Right ventricle myocardium inferior (tissue), 1 donor: Measurements from ENCODE around the gene JADE2. TPM values are rescaled to one million over a fixed set of nuclear protein-coding genes. Genes with fewer than 3 reads are reported as not detected.

Experiments
- ATAC-seq: fragments of 200-7000 bp; cut with Tn5 transposase; one replicate; pipeline ENCODE4 v1.9.1; 2020; ENCODE audit warnings: mild to moderate bottlenecking, moderate library complexity
- DNase-seq: peaks from one replicate; pipeline ENCODE4 v3.0.0; 2021; ENCODE audit errors: missing footprints
- intact Hi-C: fragments of 100-400 bp; cut with DNase I; formaldehyde crosslinking; loops from one replicate; pipeline ENCODE4 v1.11.0; 2022
- total RNA-seq: library from RNA; stranded (reverse); fragmentation: NEBNext Ultra II Directional; extraction: Animal tissue kit (Norgen Biotek cat#: 25700); gene quantifications from one replicate; pipeline ENCODE4 v1.2.1, GENCODE V29; 2021
- donor health status: DM: no; HTN: yes; CAD: no; lungs with severe emphysema.

The JADE2 gene
- total RNA-seq, 1 donor from 2014 or later, result 24.6 TPM

DNA sequence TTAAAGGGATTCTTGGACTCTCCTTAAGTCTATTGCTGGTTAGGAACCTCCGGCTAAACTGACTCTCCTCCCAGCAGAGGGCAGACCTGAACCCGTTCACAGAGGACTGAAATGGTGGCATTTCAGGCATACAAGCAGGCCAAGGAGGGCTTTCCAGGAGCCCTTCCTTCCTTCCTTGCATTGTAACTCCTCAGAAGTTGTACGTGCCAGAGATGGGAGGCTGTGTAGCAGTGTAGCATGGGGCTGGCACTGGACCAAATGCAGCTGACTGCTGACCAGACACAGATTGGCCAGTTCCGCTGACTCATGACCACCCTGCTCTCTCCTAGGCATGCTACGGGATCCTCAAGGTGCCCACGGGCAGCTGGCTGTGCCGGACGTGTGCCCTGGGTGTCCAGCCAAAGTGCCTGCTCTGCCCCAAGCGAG is 36.4 kb downstream of the JADE2 start:
- intact Hi-C loops, result no loop called here
- DNase-seq (no peak), ATAC-seq (no peak)

DNA sequence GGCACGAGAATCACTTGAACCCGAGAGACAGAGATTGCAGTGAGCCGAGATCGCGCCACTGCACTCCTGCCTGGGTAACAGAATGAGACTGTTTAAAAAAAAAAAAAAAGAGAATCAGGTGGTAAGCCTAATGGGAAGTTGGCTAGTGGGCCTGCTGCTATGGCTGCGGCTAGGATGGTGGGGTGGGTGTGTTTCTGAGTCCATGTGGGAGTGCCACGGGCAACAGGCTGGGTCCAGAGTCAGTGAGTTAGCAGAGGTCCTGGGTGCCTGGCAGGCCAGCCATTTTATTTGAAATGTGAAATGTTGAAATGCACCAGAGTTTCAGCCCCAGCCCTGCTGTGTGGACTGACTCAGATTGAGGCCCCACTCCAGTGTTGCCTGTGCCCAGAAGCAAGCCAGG is 37.8 kb downstream of the JADE2 start:
- intact Hi-C loops, result no loop called here
- ATAC-seq, result no peak
- DNase-seq, result no peak

DNA sequence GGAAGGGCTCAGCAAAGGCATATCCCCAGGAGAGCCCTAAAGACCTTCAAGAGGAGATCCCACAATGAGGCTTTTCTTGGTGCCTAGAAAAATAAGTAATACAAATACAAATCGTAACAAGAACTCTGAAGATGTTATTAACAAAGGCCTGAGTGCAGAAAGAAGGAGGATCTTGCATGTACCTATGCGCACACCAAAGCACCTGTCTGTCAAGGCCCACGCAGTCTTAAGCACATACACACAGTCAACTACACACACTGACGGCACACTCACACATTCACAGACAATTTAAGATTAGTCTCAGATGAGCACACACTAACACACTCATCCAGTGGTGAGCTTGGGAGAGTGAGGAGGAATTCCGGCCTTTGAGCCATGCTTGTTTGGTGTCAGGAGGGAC is 38.5 kb downstream of the JADE2 start:
- DNase-seq (no peak), ATAC-seq (no peak)
- intact Hi-C loops, result no loop called here

DNA sequence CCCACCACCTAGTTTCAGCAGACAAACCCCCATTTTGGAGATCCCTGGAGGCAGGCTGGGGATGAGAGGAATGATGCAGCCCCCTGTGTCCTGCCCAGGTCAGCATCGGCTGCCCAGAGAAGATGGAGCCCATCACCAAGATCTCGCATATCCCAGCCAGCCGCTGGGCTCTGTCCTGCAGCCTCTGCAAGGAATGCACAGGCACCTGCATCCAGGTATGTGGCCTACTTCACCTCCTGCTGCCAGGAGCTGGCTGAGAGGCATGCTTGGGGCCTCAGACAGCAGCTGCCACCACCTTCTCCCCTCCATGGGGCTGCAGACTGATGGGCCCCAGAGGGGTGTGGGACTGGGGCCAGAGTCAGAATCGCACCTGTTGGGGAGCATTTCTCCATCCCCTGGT is 38.9 kb downstream of the JADE2 start:
- DNase-seq (no peak), ATAC-seq (no peak)
- intact Hi-C loops, result no loop called here

DNA sequence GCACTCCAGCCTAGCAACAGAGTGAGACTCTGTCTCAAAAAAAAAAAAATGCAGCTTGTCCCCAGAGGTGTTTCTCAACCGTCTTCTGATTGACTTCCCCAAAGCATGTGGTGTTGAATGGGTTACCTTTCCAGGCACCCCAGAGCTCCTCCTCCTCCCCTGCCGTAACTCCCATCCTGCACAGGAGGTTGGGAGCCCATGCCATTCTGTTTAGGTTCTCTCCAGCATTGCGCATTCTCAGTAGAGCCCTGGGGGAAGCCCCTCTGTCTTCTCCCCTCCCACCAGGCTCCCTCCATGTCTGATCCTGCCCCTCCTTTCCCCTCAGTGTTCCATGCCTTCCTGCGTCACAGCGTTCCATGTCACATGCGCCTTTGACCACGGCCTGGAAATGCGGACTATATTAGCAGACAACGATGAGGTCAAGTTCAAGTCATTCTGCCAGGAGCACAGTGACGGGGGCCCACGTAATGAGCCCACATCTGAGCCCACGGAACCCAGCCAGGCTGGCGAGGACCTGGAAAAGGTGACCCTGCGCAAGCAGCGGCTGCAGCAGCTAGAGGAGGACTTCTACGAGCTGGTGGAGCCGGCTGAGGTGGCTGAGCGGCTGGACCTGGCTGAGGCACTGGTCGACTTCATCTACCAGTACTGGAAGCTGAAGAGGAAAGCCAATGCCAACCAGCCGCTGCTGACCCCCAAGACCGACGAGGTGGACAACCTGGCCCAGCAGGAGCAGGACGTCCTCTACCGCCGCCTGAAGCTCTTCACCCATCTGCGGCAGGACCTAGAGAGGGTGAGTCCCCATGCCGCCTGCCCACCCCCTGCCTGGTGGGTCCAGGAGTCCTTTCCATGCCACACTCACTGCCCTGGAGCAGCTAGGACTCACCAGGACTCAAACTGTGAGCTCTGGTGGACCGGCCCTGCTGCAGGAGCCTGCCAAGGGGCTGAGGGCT is 40.6 kb downstream of the JADE2 start:
- intact Hi-C loops, result no loop called here
- ATAC-seq (no peak), DNase-seq (no peak)

DNA sequence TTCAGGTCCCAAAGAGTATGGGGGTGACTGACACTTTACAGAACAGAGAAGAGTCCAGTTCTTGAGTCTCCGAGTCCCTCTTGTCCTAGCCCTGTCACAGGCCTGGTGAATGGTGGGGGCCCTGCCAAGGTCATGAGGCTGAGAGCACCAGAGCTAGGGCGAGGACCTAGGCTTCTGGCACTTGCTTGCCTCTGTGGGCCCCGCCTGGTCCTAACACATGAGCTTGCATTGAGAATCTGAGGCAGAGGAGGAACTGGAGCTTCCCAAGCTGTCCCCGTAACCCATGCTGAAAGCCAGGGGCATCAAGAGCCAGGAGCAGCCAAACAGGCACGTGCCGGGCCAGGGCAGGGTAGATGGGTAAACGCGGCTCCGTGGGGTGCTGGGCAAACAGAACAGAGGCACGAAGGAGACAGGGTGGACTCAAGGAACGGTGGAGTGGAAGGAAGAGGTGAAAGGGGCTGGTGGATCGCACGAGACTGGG is 41.3 kb downstream of the JADE2 start:
- no peak for ATAC-seq
- intact Hi-C loops, result no loop called here
- no peak for DNase-seq

DNA sequence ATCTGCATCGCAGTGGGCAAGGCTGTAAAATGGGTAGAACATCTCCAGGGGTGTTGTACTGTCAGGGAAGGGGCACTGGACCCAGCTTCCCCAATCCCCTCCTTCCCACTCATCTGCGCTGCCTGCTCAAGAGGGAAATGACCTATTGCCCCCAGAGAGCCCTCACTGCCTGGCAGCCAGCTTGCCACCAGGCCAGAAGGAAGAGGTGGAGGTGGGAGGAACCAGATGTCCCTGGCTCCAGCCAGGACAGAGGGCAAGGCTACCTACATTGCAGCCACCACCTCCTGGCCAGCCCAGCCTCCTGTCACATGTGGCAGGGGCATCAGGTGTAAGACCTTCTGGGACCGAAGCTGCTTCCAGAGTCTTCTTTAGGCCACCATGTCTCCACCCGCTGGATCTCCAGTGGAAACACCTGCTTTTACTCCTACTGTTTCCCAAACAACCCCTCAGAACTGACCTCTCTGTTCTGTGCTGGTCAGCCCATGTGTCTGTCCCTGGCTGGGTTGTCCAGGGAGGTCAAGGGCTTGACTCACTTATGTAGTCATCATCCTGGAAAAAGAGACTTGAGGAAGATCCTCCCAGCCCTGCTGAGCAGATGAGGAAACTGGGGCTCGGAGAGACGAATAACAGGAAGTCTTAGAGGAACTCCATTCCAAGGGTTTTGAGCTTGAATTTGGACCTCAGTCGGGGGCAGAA is 42.3 kb downstream of the JADE2 start:
- no peak for DNase-seq
- ATAC-seq, result peak; percentile 29
- intact Hi-C loops, result loop anchor here (2.0 kb wide), 1 partner anchor 41 kb away; no protein-coding TSS in a partner anchor

DNA sequence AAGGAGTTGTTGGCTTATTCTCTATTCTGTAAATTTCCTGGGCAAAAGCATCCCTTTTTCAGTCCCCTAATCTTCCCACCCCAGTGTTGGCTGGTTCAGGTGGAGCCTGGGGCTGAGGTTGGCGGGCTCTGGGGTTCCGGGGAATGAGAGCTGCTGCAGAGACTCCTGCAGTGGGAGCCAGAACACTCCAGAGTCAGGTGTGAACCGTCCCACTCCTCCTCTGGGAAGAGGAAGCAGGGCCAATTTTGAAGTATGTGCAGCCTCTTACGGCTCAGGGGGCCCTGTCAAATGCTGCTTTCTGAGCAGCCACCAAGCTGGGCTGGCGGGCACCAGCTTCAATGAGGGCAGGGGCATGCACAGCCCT is 42.8 kb downstream of the JADE2 start:
- intact Hi-C loops, result loop anchor here (2.0 kb wide), 1 partner anchor 42 kb away; no protein-coding TSS in a partner anchor
- peak; percentile 3 for ATAC-seq
- no peak for DNase-seq

DNA sequence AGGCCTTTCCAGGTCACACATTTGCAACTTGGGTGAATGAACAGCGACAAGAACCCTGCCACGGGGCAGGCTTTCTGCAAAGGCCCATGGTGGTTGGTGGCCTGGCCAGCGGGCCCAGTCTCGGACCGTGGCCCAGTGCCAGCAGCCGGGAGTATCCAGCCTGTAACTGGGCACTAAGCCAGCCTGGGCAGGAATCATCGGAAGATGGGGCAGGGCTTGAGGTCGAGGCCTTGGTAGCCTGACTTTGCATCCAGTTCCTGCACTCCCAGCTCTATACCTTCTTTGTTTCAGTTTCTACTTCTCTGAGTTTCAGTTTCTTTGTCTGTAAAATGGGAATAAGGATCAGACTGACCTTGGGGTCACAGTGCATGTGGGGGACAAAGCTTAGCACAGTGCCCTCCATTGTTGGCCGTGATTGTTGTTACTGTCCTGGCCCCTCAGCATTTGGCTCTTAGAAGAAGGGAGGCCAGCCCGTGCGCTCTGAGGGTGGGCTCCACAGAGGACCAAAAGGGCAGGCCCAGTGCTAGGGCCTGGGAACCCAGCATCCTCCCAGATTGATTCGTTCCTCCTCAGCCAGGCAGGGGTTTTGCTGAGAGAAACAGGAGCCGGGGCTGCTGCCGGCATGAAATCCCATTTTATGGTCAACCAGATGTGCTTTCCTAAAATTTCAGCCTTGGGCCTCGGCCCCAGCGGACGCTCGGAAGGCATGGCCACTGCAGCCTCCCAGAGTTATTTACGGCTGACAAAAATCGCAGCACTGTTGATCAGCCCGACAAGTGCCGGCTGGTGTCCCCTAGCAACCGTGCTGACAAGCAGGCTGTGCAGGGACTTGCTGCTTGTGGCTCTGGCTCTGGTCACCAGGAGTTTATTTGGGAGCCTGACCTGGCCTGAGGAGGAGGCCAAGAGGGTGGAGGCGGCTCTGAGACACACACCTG is 43.6 kb downstream of the JADE2 start:
- DNase-seq, result peak; percentile 90
- intact Hi-C loops, result loop anchor here (1.0 to 2.0 kb wide), 2 partner anchors 15 to 42 kb away; no protein-coding TSS in a partner anchor
- peak; percentile 78 for ATAC-seq

DNA sequence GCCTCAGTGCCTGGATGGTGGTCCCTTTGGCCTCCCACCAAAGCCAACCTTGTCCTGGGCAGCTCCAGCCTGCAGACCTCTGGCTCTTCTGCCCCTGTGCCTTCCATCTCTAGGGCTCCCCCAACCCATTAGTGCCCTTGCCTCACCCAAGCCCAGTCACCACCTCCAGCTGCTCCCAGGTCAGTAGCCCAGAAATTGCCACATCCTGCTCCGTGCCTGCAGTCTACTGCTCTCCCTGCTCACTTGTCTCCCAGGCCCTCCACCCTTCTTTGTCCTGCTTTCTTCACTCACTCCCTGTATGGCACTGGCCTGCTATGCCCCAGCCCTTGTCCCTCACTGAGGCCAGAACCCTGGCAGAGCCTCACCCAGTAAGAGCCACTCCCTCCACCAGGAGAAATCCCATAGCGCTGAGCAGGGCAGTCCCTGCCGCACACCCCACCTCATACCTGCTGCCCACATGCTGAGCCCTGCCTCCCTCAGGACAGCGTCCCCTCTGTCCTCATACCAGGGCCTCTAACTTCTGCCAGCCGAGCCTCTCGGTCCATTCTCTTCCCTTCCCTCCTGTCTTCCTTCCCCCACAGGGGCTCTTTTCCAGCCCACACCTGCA is 44.4 kb downstream of the JADE2 start:
- no peak for ATAC-seq
- no peak for DNase-seq
- intact Hi-C loops, result loop anchor here (1.0 to 5.0 kb wide), 3 partner anchors 16 to 198 kb away; partner anchors contain the start of gene UBE2B

DNA sequence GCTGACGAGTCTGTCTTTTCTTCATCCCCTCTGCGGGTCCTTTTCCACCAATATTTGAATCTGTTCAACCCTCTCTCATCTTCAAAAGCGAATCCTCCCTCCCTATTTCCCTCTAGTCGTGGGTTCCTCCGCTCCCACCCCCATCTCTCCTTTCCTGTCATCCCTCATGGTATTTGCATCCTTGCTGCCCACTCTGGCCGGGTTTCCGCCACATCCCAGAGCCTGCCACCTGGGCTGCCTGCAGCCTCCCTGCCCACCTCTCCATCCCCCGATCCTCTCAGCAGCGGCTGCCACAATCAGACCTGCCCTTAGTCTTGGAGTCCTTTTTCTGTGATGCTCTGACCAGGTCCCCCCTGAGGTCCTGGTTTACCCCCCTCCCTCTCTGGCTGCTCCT is 44.9 kb downstream of the JADE2 start:
- intact Hi-C loops, result loop anchor here (5.0 kb wide), 1 partner anchor 198 kb away; the partner anchor contains the start of gene UBE2B

DNA sequence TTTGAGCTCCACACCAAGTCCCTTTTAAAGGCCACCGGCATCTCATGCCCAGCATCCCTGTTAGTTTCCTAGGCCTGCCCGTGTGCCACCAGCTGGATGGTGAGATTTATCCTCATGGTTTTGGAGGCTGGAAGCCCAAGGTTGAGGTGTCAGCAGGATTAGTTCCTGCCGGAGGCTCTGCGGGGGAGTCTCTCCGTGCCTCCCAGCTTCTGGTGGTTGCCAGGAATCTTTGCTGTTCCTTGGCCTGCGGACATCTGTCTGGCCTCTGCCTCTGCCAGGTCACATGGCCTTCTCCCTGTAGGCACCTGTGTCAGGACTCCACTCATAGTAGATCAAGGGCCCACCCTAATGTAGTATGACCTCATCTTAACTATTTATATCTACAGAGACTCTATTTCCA is 45.4 kb downstream of the JADE2 start:
- no peak for DNase-seq
- intact Hi-C loops, result loop anchor here (5.0 kb wide), 1 partner anchor 199 kb away; the partner anchor contains the start of gene UBE2B
- peak; percentile 14 for ATAC-seq

More for the DNA sequence above, 44.9 kb downstream of the JADE2 start:
- ATAC-seq (no peak), DNase-seq (no peak)

DNA sequence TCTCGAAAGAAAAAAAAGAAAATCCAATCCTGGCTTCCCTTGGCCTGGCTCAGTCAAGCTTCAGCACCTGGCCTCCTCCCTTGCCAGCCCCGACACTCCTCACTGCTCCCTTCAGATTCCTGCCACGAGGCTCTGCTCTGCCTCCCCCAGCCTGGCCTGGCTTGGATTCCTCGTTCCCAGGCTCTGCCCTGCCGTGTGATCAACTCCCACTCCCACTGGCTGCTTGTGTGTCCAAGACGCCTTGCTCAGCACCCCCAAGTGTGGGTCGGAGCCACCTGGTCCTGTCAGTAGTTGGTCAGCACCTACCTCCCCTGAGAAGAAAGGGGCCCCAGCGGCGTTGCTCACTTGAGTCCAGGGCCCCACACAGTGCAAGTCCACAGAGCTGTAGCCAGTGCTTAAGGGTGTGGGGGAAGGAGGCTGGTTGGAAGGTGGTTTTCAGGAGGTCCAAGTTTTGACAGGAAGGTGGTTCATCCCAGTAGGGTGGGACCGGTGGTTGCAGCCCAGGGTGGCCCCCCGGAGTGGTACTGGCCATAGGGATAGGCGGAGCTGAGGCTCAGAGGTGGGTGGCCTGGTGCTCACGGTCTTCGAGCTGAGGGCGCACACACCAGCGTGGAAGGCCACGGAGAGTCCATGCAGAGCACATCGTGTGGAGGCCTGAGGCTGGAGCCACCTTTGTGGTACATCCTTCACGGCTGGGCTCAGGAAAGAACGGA is 46.4 kb downstream of the JADE2 start:
- DNase-seq (no peak), ATAC-seq (no peak)
- intact Hi-C loops, result loop anchor here (5.0 kb wide), 1 partner anchor 200 kb away; the partner anchor contains the start of gene UBE2B

DNA sequence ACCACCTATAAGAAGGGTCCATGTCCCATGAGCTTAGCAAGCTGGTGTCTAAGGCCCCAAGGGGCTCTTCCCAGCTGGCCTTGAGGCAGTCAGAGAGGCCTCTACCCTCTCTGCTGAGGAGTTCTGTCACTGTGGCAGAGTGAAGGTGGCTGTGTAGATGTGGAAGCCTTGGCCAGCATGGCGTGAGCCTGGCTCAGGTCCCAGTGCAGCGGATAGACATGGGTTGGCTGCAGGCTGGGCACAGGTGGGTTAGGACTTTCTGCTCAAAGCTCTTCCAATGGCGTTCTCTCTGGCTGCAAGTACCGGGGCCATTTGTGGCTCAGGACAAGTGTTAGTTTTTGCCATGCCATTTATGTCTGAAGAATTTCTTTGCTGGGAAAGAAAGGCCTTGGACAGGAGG is 47.3 kb downstream of the JADE2 start:
- ATAC-seq (no peak), DNase-seq (no peak)
- intact Hi-C loops, result loop anchor here (5.0 kb wide), 1 partner anchor 201 kb away; the partner anchor contains the start of gene UBE2B

DNA sequence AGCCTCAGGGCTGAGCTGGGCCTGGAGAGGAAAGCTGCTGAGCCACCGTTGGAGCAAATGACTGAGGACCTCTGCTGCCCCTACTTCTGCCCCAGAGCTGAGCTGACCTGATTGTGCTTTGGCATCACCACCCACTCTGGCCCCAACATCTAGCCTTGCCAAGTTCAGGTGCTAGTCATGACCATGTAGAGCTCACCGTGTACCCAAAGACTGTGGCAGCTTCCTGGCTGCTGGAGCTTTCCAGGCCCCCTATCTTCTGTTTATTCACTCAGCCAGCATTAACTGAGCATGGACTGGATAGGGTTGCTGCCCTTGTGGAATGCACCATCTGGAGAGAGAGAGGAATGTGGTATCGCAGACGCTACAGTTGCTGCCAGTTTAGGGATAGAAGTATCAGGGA is 49.1 kb downstream of the JADE2 start:
- intact Hi-C loops, result loop anchor here (2.0 to 5.0 kb wide), 2 partner anchors 112 to 202 kb away; partner anchors contain the start of gene UBE2B
- peak; percentile 47 for DNase-seq

DNA sequence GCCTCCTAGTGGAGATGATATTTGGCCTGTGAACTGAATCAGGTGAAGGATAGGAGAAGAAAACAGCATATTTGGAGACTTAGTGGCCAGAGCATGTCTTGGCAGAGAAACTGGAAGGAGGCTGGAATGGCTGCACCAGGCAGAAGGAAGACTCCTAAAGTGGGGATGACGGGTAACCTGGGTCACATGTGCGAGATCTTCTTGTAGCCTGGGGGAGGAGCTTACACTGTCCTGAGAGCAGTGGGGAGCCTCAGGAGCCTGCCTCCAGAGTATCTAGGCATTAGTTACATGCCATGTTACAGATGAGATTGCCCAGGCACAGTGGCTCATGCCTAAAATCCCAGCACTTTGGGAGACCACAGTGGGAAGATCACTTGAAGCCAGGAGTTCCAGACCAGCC is 49.8 kb downstream of the JADE2 start:
- intact Hi-C loops, result loop anchor here (2.0 to 5.0 kb wide), 2 partner anchors 113 to 163 kb away; partner anchors contain the start of gene CDKN2AIPNL

More for the DNA sequence above, 49.1 kb downstream of the JADE2 start:
- ATAC-seq, result peak; percentile 75

More for the DNA sequence above, 49.8 kb downstream of the JADE2 start:
- DNase-seq (no peak), ATAC-seq (no peak)
